Measurements from ENCODE around the gene ZMIZ1. TPM values are rescaled to one million over a fixed set of nuclear protein-coding genes. Genes with fewer than 3 reads are reported as not detected.

ZMIZ1 gene
- total RNA-seq, 1 donor from 2014 or later: 6.3 TPM

DNA sequence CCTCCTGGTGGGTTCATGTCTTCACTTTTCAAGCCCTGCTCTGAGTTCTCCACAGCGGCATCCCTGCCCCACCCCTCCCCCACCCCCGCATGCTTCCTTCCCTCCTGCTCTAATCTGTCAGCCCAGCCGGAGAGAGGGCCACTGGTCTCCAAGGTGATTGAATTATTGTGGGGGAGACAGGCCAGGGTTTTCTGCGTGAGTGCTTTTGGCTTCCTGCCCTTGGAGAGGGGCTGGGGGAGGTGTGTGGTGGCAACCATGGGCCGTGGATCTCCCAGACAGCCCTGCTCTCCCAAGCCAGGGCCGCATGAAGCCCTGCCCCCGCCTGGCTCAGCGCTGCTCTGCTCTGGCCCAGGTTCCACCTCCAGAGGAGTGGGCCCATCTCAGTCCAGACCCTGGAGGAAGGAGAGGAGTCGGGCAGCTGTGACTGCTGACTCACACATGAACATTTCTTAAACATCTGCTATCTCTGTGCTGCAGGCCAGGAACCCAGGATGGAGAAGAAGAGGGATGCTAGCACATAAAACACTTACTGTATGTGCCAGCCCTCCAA, 109.9 kb downstream of the ZMIZ1 start:
- H3K36me3 ChIP-seq (ENCODE audit: control insufficient read depth, insufficient read depth, low read length): peaks cover 8% of the 10 kb centered on the region
- H3K4me3 ChIP-seq (ENCODE audit: low read depth, low read length): no peak overlapping the region
- H3K27me3 ChIP-seq (ENCODE audit: control insufficient read depth, insufficient read depth, low read length): no peaks in the 10 kb centered on the region
- TF ChIP-seq, protein P1, sequence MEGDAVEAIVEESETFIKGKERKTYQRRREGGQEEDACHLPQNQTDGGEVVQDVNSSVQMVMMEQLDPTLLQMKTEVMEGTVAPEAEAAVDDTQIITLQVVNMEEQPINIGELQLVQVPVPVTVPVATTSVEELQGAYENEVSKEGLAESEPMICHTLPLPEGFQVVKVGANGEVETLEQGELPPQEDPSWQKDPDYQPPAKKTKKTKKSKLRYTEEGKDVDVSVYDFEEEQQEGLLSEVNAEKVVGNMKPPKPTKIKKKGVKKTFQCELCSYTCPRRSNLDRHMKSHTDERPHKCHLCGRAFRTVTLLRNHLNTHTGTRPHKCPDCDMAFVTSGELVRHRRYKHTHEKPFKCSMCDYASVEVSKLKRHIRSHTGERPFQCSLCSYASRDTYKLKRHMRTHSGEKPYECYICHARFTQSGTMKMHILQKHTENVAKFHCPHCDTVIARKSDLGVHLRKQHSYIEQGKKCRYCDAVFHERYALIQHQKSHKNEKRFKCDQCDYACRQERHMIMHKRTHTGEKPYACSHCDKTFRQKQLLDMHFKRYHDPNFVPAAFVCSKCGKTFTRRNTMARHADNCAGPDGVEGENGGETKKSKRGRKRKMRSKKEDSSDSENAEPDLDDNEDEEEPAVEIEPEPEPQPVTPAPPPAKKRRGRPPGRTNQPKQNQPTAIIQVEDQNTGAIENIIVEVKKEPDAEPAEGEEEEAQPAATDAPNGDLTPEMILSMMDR (IDR thresholded peaks at IDR 0.05; ENCODE audit: insufficient read depth, low read length, severe bottlenecking): no peak
- no peak for FAIRE-seq
- no peak for DNase-seq (ENCODE audit: low read depth)

DNA sequence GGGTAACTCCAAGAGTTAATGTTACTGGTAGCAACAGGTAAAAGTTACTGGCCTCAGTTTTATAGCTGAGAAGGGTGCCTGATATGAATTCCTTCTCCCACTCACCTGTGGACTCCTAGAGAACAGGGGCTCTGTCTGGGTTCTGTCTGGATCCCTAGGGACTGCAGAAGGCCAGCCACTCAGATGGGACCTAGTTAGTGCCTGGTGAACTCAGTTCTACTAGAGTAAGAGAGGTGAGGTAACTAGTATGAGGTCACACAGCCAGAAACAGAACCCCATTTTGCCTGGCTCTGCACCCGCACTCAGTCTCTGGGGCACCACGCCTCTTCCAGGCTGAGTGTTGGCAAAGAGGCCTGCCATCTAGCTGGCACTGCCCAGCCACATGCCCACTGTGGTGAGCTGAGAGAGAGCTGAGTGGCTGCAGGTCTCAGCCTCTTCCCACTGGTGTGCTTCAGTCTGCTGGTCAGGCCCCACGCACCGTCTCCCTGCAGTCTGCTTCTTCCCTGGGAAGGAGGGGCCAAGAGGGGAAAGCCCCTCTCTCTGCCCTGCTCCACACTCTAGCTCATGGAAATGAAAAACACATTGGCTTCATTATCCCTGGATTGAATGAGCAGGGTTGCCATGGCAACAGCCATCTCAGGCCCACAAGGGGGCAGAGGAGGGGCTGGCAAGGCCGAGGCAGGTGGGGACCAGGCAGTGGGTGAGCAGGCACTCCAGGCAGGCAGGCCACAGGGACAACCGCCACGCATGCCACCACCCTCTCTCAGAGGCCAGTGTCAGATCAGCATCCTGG, 110.6 kb downstream of the ZMIZ1 start:
- TF ChIP-seq, protein P1 (IDR thresholded peaks at IDR 0.05; ENCODE audit: insufficient read depth, low read length, severe bottlenecking): no peak
- Histone ChIP-seq H3K4me3 (ENCODE audit: low read depth, low read length) (no peak overlapping the region), H3K36me3 (ENCODE audit: control insufficient read depth, insufficient read depth, low read length) (peaks cover 4% of the 10 kb centered on the region), H3K27me3 (ENCODE audit: control insufficient read depth, insufficient read depth, low read length) (no peaks in the 10 kb centered on the region)
- no peak for DNase-seq (ENCODE audit: low read depth)
- no peak for FAIRE-seq

DNA sequence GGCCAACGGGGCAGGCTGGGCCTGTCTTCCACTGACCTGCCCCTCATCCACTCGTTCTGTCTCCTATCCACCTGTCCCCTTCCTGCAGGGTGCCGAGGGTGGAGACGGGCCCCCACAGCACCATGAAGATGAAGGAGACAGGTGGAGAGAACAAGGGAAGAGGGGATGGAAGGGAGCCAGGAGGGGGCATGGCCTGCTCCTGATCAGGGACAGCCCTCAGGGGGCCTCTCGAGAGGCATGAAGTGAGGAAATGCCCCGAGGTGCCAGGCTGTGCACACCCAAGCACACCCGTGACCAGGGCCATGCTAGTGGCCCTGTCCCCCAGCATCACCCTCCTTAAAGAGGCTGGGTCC, 111.2 kb downstream of the ZMIZ1 start:
- TF ChIP-seq, protein P1 (IDR thresholded peaks at IDR 0.05; ENCODE audit: insufficient read depth, low read length, severe bottlenecking): no peak
- H3K36me3 ChIP-seq (ENCODE audit: control insufficient read depth, insufficient read depth, low read length): peaks cover 4% of the 10 kb centered on the region
- no peak overlapping the region for H3K4me3 ChIP-seq (ENCODE audit: low read depth, low read length)
- DNase-seq (ENCODE audit: low read depth) (no peak), FAIRE-seq (no peak)
- no peaks in the 10 kb centered on the region for H3K27me3 ChIP-seq (ENCODE audit: control insufficient read depth, insufficient read depth, low read length)

DNA sequence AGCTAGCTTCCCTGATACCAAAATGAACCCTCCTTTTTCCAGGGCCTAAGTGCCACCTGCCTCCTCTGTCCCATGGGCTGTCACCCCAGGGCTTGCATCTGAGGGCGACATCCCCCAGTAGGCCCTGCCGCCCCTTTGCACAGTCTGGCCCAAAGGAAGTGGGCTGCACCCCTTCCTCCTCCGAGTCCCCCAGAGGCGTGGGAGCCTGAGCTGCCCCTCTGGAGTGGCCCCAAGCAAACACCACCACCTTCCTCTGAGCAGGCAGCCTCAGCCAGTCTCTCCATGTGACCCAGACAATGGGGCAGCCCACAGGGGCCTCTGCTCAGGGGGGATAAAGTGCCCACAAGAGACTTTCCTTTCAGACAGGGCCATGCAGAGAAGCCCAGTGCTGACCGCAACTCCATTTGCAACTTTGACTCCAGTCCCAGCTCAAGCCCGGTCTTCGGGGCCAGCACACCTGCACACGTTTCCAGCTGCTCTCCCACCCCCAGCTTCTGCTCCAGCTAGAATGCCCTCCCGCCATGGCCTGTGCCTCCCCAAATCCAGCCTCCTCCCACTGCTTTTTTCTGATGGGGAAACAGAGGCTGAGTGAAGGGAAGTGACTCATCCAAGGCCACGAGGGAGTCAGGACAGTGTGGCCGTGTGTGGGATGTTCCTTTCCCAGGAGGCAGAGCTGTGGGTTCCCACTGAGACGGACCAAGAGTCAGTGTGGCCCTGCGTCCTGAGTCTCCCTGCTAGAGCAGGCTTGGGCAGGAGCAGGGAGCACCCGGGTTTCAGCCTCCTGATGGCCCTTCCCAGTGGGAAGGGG, 111.9 kb downstream of the ZMIZ1 start:
- H3K36me3 ChIP-seq (ENCODE audit: control insufficient read depth, insufficient read depth, low read length): peaks cover 3% of the 10 kb centered on the region
- DNase-seq (ENCODE audit: low read depth): no peak
- no peaks in the 10 kb centered on the region for H3K27me3 ChIP-seq (ENCODE audit: control insufficient read depth, insufficient read depth, low read length)
- no peak overlapping the region for H3K4me3 ChIP-seq (ENCODE audit: low read depth, low read length)
- TF ChIP-seq, protein P1 (IDR thresholded peaks at IDR 0.05; ENCODE audit: insufficient read depth, low read length, severe bottlenecking): no peak
- no peak for FAIRE-seq

DNA sequence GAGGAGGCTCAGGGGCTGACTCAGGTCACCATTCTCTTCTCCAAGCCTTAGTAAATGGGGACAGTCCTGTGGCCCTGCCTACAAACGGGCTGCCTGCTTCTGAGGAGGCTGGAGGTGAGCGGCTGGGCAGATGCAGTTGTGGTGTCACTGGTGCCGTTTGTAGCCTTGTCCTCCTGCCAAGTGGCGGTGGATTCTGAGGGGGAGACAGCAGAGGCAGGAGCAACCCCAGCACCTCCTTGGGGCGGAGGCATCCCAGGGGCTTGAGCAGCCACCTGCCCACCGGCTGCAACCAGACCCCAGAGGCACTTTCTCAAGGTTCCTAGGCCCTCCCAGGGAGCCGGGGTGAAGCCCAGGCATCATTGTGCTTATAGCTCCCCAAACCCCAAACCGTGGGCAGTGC, 112.5 kb downstream of the ZMIZ1 start:
- FAIRE-seq (no peak), DNase-seq (ENCODE audit: low read depth) (no peak)
- H3K27me3 ChIP-seq (ENCODE audit: control insufficient read depth, insufficient read depth, low read length): no peaks in the 10 kb centered on the region
- H3K36me3 ChIP-seq (ENCODE audit: control insufficient read depth, insufficient read depth, low read length): peaks cover 3% of the 10 kb centered on the region
- H3K4me3 ChIP-seq (ENCODE audit: low read depth, low read length): no peak overlapping the region
- TF ChIP-seq, protein P1 (IDR thresholded peaks at IDR 0.05; ENCODE audit: insufficient read depth, low read length, severe bottlenecking): no peak

Data from bronchial epithelial cell (primary cell).